VCaP (cell line): Measurements from ENCODE around the gene NDST4.

Experiments
- H3K27ac ChIP-seq: fragments of 450-650 bp; 2 replicates; pipeline ENCODE4 v1.5.1; 2017
- TF ChIP-seq, protein P1 (sequence below): fragments of 450-650 bp; conservative IDR thresholded peaks from 2 replicates; pipeline ENCODE4 v1.5.1; 2017; ENCODE audit warnings: mild to moderate bottlenecking, moderate library complexity

The NDST4 gene

GRCh38 chr4:114879916-114880669 is 233.3 kb downstream of the NDST4 start:
- H3K27ac ChIP-seq, result no peak overlapping the region
- TF ChIP-seq, protein P1, sequence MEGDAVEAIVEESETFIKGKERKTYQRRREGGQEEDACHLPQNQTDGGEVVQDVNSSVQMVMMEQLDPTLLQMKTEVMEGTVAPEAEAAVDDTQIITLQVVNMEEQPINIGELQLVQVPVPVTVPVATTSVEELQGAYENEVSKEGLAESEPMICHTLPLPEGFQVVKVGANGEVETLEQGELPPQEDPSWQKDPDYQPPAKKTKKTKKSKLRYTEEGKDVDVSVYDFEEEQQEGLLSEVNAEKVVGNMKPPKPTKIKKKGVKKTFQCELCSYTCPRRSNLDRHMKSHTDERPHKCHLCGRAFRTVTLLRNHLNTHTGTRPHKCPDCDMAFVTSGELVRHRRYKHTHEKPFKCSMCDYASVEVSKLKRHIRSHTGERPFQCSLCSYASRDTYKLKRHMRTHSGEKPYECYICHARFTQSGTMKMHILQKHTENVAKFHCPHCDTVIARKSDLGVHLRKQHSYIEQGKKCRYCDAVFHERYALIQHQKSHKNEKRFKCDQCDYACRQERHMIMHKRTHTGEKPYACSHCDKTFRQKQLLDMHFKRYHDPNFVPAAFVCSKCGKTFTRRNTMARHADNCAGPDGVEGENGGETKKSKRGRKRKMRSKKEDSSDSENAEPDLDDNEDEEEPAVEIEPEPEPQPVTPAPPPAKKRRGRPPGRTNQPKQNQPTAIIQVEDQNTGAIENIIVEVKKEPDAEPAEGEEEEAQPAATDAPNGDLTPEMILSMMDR, result no peak

DNA sequence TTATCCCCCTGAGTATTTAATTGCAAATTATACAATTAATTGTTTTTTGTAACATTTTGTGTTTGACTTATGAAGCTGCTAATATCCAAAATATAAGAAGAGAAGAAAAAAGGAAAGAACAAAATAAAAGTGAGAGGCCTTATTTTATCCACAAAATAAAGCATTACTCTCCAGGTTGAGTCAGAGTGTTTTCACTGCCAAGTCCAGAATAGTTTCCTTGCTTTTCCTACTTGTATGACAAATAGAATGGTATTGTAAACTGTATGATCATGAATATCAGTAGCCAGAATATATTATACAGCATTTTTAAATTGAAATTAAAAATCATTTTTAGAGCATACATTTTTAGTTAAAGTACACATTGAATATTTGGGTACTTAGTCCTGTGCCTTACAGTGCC is 237.8 kb downstream of the NDST4 start:
- TF ChIP-seq, protein P1, result no peak
- no peak overlapping the region for H3K27ac ChIP-seq

DNA sequence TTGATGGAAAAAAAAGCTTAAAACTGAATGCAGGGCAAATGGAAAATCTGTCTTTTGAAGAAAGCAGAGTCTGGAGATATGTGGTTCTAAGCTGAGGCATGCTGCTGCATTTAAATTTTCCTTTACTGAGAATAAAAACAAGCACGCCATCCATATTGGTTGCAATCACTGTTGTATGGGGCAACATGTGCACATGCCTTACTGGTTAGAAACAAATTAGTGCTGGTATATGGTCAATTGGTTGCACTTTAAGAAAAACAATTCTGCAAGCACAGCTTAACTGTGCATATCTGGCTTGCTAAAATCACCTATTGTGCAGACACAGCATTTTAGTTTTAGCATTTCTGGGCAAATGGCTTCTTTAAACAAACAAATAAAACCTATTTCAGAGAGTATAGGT is 239.1 kb downstream of the NDST4 start:
- TF ChIP-seq, protein P1, result no peak
- H3K27ac ChIP-seq, result no peak overlapping the region

DNA sequence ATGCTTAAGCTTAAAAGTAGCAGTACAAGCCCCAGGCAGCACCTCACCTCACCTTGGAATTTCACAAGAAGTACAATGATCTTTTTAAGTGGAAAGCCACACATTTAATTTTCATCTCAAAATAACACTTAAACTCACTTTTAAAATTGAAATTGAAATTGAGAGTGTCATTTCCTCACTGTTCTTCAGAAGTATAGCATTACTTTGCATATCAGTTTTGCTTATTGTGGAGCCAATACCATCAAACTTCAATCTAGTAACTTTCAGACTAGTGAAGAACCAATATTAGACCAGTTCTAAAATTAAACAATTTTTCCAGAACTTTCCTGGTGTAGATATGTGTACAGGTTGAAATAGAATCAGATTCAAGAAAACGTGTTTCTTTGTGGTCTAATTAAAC is 242.4 kb downstream of the NDST4 start:
- H3K27ac ChIP-seq, result no peak overlapping the region
- TF ChIP-seq, protein P1, result no peak

- TF ChIP-seq, protein P1, result no peak
- no peak overlapping the region for H3K27ac ChIP-seq
Measured at GRCh38 chr4:114866901-114867670, 246.3 kb downstream of the NDST4 start.

- no peak overlapping the region for H3K27ac ChIP-seq
- TF ChIP-seq, protein P1, result no peak
Measured at GRCh38 chr4:114864060-114864459, 249.4 kb downstream of the NDST4 start.

- no peak overlapping the region for H3K27ac ChIP-seq
- TF ChIP-seq, protein P1, result no peak
Measured at GRCh38 chr4:114860786-114861185, 252.6 kb downstream of the NDST4 start.
